ENCODE measurements around the gene SRGAP3. TPM values are rescaled to one million over a fixed set of nuclear protein-coding genes. Genes with fewer than 3 reads are reported as not detected.
A peak's percentile ranks its signal among the peaks of the same experiment; 100 is the strongest.

Gene SRGAP3
- total RNA-seq, 4 donors from 2014 or later = 13.1 to 84.9 (median 27.4) TPM

- Histone ChIP-seq H3K27me3 (no peaks in the 10 kb centered on the region), H3K4me3 (no peak overlapping the region), H3K27ac (no peak overlapping the region), H3K36me3 (peaks cover 6% of the 10 kb centered on the region), H3K4me1 (peaks cover 6% of the 10 kb centered on the region), H3K9me3 (no peaks in the 10 kb centered on the region)
- WGBS = 47% methylated on average over 7 of the region's 12 CpGs
- no peak for DNase-seq (ENCODE audit: low spot score in 2 of 2)
- peak in 1 of 2 donors; percentile 10 for TF ChIP-seq CTCF (IDR thresholded peaks at IDR 0.05)
- TF ChIP-seq POLR2A (IDR thresholded peaks at IDR 0.05) = no peak
- no peak for TF ChIP-seq POLR2AphosphoS5 (IDR thresholded peaks at IDR 0.05)
These were observed 252.7 kb downstream of the SRGAP3 start for GRCh38 chr3:8996681-8997121.

- Histone ChIP-seq H3K27me3 (no peaks in the 10 kb centered on the region), H3K27ac (no peak overlapping the region), H3K36me3 (peaks cover 6% of the 10 kb centered on the region), H3K4me1 (peaks cover 6% of the 10 kb centered on the region), H3K9me3 (no peaks in the 10 kb centered on the region), H3K4me3 (no peak overlapping the region)
- 83% methylated on average over 2 of the region's 2 CpGs for WGBS
- no peak for DNase-seq (ENCODE audit: low spot score in 2 of 2)
- TF ChIP-seq EP300 (IDR thresholded peaks at IDR 0.05) (no peak), POLR2AphosphoS5 (IDR thresholded peaks at IDR 0.05) (no peak), POLR2A (IDR thresholded peaks at IDR 0.05) (no peak), CTCF (IDR thresholded peaks at IDR 0.05) (no peak)
These were observed 253.2 kb downstream of the SRGAP3 start for GRCh38 chr3:8996216-8996615.

GRCh38 chr3:8994226-8994625 is 255.2 kb downstream of the SRGAP3 start:
- 94% methylated on average over 15 of the region's 15 CpGs for WGBS
- TF ChIP-seq CTCF (IDR thresholded peaks at IDR 0.05) = no peak
- TF ChIP-seq EP300 (IDR thresholded peaks at IDR 0.05) = no peak
- no peak for TF ChIP-seq POLR2A (IDR thresholded peaks at IDR 0.05)
- no peak for TF ChIP-seq POLR2AphosphoS5 (IDR thresholded peaks at IDR 0.05)

GRCh38 chr3:8993331-8993730 is 256.1 kb downstream of the SRGAP3 start:
- no peaks in the 10 kb centered on the region for H3K9me3 ChIP-seq
- 97% methylated on average over 5 of the region's 5 CpGs for WGBS
- no peak for DNase-seq (ENCODE audit: low spot score in 2 of 2)
- H3K36me3 ChIP-seq = peaks cover 6% of the 10 kb centered on the region
- peaks cover 6% of the 10 kb centered on the region for H3K4me1 ChIP-seq
- no peak overlapping the region for H3K4me3 ChIP-seq
- no peak overlapping the region for H3K27ac ChIP-seq
- no peaks in the 10 kb centered on the region for H3K27me3 ChIP-seq
- TF ChIP-seq EP300 (IDR thresholded peaks at IDR 0.05) = no peak

More at GRCh38 chr3:8994226-8994625, 255.2 kb downstream of the SRGAP3 start:
- H3K9me3 ChIP-seq = no peaks in the 10 kb centered on the region
- no peak for DNase-seq (ENCODE audit: low spot score in 2 of 2)
- H3K4me1 ChIP-seq = peaks cover 6% of the 10 kb centered on the region
- no peaks in the 10 kb centered on the region for H3K27me3 ChIP-seq
- peaks cover 6% of the 10 kb centered on the region for H3K36me3 ChIP-seq
- H3K4me3 ChIP-seq = no peak overlapping the region
- no peak overlapping the region for H3K27ac ChIP-seq

GRCh38 chr3:8992854-8993253 is 256.6 kb downstream of the SRGAP3 start:
- Histone ChIP-seq H3K27ac (no peak overlapping the region), H3K4me1 (peaks cover 6% of the 10 kb centered on the region), H3K9me3 (no peaks in the 10 kb centered on the region), H3K36me3 (peaks cover 6% of the 10 kb centered on the region), H3K27me3 (no peaks in the 10 kb centered on the region), H3K4me3 (no peak overlapping the region)
- 72% methylated on average over 10 of the region's 11 CpGs for WGBS
- TF ChIP-seq CTCF (IDR thresholded peaks at IDR 0.05) (no peak), POLR2AphosphoS5 (IDR thresholded peaks at IDR 0.05) (no peak)
- no peak for DNase-seq (ENCODE audit: low spot score in 2 of 2)

- no peak overlapping the region for H3K27ac ChIP-seq
- no peak overlapping the region for H3K4me3 ChIP-seq
- no peaks in the 10 kb centered on the region for H3K27me3 ChIP-seq
- peaks cover 6% of the 10 kb centered on the region for H3K36me3 ChIP-seq
- H3K9me3 ChIP-seq = no peaks in the 10 kb centered on the region
- no peak for DNase-seq (ENCODE audit: low spot score in 2 of 2)
- WGBS = 91% methylated on average over 4 of the region's 4 CpGs
- H3K4me1 ChIP-seq = peaks cover 9% of the 10 kb centered on the region
- no peak for TF ChIP-seq CTCF (IDR thresholded peaks at IDR 0.05)
- TF ChIP-seq POLR2A (IDR thresholded peaks at IDR 0.05) = no peak
- no peak for TF ChIP-seq EP300 (IDR thresholded peaks at IDR 0.05)
- no peak for TF ChIP-seq POLR2AphosphoS5 (IDR thresholded peaks at IDR 0.05)
These were observed 257.2 kb downstream of the SRGAP3 start for GRCh38 chr3:8992199-8992598.
